Activated CD4-positive, alpha-beta T cell treated with anti-CD3 and anti-CD28 coated beads, Interleukin-2, amount 10 ng/mL, durations not matched to agents 7 days and 5 days (primary cell): ENCODE results near the gene SERPINE2. TPM values are rescaled to one million over a fixed set of nuclear protein-coding genes. Genes with fewer than 3 reads are reported as not detected.

Source experiments
- CTCF ChIA-PET: fragments of 350-600 bp; sonication (Branson Sonifier 250); formaldehyde crosslinking; loops from one replicate; lab custom pipeline; 2021; ENCODE audit warnings: antibody characterized with exemption; lab: Charles Lee
- POLR2A ChIA-PET: fragments of 350-600 bp; sonication (Branson Sonifier 250); formaldehyde crosslinking; loops from one replicate; lab custom pipeline; 2021; ENCODE audit warnings: antibody characterized with exemption; lab: Charles Lee
- DNase-seq: peaks from one replicate; pipeline ENCODE4 v3.0.0-alpha.2; 2020
- H3K27ac Mint-ChIP-seq: one replicate; pipeline ENCODE4 v1.8.0; 2021; ENCODE audit warnings: mild to moderate bottlenecking, moderate library complexity, mixed read lengths
- H3K27me3 Mint-ChIP-seq: one replicate; pipeline ENCODE4 v1.8.0; 2021; ENCODE audit warnings: mixed read lengths
- H3K36me3 Mint-ChIP-seq: one replicate; pipeline ENCODE4 v1.8.0; 2021; ENCODE audit warnings: low read depth, mixed read lengths
- H3K4me1 Mint-ChIP-seq: one replicate; pipeline ENCODE4 v1.8.0; 2021; ENCODE audit warnings: mixed read lengths
- H3K4me3 Mint-ChIP-seq: one replicate; pipeline ENCODE4 v1.8.0; 2021; ENCODE audit warnings: mild to moderate bottlenecking, moderate library complexity, mixed read lengths
- H3K9me3 Mint-ChIP-seq: one replicate; pipeline ENCODE4 v1.8.0; 2021; ENCODE audit warnings: mixed read lengths
- total RNA-seq, 2 experiments: library from RNA; stranded (reverse); gene quantifications; one replicate each; pipeline ENCODE4 v1.2.3, GENCODE V29; 2021

The SERPINE2 gene
- total RNA-seq, 2 experiments from 2014 or later = 4.4 to 4.8 TPM

GRCh38 chr2:224038830-224039079 lies 331 bp downstream of the SERPINE2 start:
- POLR2A ChIA-PET = no interaction called here
- no peak overlapping the region for H3K27ac Mint-ChIP-seq

GRCh38 chr2:224038049-224038829 lies 847 bp downstream of the SERPINE2 start:
- POLR2A ChIA-PET = no interaction called here
- Mint-ChIP-seq H3K36me3 (peaks cover 3% of the 10 kb centered on the region), H3K27me3 (peaks cover 61% of the 10 kb centered on the region), H3K9me3 (no peaks in the 10 kb centered on the region), H3K4me3 (peak overlapping the region; percentile 80), H3K27ac (peak overlapping the region; percentile 3), H3K4me1 (peaks cover 33% of the 10 kb centered on the region)
- DNase-seq = peak; percentile 49
- CTCF ChIA-PET = interaction anchor here (0.6 kb wide), 1 partner anchor 1363 kb away, joined by 3 read pairs; no protein-coding TSS in a partner anchor

More at GRCh38 chr2:224038830-224039079, 331 bp downstream of the SERPINE2 start:
- no peak for DNase-seq
- Mint-ChIP-seq H3K4me1 (peaks cover 30% of the 10 kb centered on the region), H3K36me3 (peaks cover 2% of the 10 kb centered on the region), H3K4me3 (no peak overlapping the region), H3K9me3 (no peaks in the 10 kb centered on the region), H3K27me3 (peaks cover 63% of the 10 kb centered on the region)
- CTCF ChIA-PET = interaction anchor here (0.6 kb wide), 1 partner anchor 1363 kb away, joined by 3 read pairs; no protein-coding TSS in a partner anchor

- CTCF ChIA-PET = interaction anchor here (0.6 to 0.8 kb wide), 2 partner anchors 15 to 71 kb away, joined by 3 to 6 read pairs; no protein-coding TSS in a partner anchor
- Mint-ChIP-seq H3K9me3 (no peaks in the 10 kb centered on the region), H3K36me3 (peaks cover 3% of the 10 kb centered on the region), H3K4me3 (peak overlapping the region; percentile 47), H3K4me1 (peaks cover 44% of the 10 kb centered on the region), H3K27ac (no peak overlapping the region), H3K27me3 (peaks cover 47% of the 10 kb centered on the region)
- POLR2A ChIA-PET = no interaction called here
- DNase-seq = no peak
These were observed 2.2 kb downstream of the SERPINE2 start for GRCh38 chr2:224036731-224037361.

- POLR2A ChIA-PET = no interaction called here
- no peak for DNase-seq
- H3K9me3 Mint-ChIP-seq = no peaks in the 10 kb centered on the region
- peaks cover 3% of the 10 kb centered on the region for H3K36me3 Mint-ChIP-seq
- CTCF ChIA-PET = no interaction called here
- no peak overlapping the region for H3K27ac Mint-ChIP-seq
- no peak overlapping the region for H3K4me3 Mint-ChIP-seq
- peaks cover 24% of the 10 kb centered on the region for H3K27me3 Mint-ChIP-seq
- peaks cover 40% of the 10 kb centered on the region for H3K4me1 Mint-ChIP-seq
These were observed 5.1 kb downstream of the SERPINE2 start for GRCh38 chr2:224034017-224034416.

- peaks cover 3% of the 10 kb centered on the region for H3K36me3 Mint-ChIP-seq
- H3K27ac Mint-ChIP-seq = no peak overlapping the region
- ChIA-PET CTCF (no interaction called here), POLR2A (no interaction called here)
- no peak for DNase-seq
- no peaks in the 10 kb centered on the region for H3K9me3 Mint-ChIP-seq
- H3K4me1 Mint-ChIP-seq = peaks cover 40% of the 10 kb centered on the region
- no peak overlapping the region for H3K4me3 Mint-ChIP-seq
- peaks cover 24% of the 10 kb centered on the region for H3K27me3 Mint-ChIP-seq
These were observed 5.5 kb downstream of the SERPINE2 start for GRCh38 chr2:224033601-224034000.

- CTCF ChIA-PET = interaction anchor here (1.0 kb wide), 1 partner anchor 11 kb away, joined by 3 read pairs; no protein-coding TSS in a partner anchor
- H3K4me3 Mint-ChIP-seq = no peak overlapping the region
- no peak for DNase-seq
- H3K4me1 Mint-ChIP-seq = peaks cover 34% of the 10 kb centered on the region
- peaks cover 4% of the 10 kb centered on the region for H3K9me3 Mint-ChIP-seq
- POLR2A ChIA-PET = no interaction called here
- peaks cover 16% of the 10 kb centered on the region for H3K27me3 Mint-ChIP-seq
- peaks cover 6% of the 10 kb centered on the region for H3K36me3 Mint-ChIP-seq
- H3K27ac Mint-ChIP-seq = no peak overlapping the region
These were observed 6.8 kb downstream of the SERPINE2 start for GRCh38 chr2:224032283-224032682.

GRCh38 chr2:224031358-224031970 lies 7.6 kb downstream of the SERPINE2 start:
- ChIA-PET CTCF (interaction anchor here (1.0 kb wide), 1 partner anchor 12 kb away, joined by 3 read pairs; no protein-coding TSS in a partner anchor), POLR2A (no interaction called here)
- DNase-seq = no peak
- peak overlapping the region; percentile 41 for H3K27ac Mint-ChIP-seq
- H3K4me1 Mint-ChIP-seq = peaks cover 35% of the 10 kb centered on the region
- peaks cover 8% of the 10 kb centered on the region for H3K36me3 Mint-ChIP-seq
- no peak overlapping the region for H3K4me3 Mint-ChIP-seq
- H3K9me3 Mint-ChIP-seq = peaks cover 6% of the 10 kb centered on the region
- peaks cover 10% of the 10 kb centered on the region for H3K27me3 Mint-ChIP-seq

GRCh38 chr2:224030786-224031185 lies 8.3 kb downstream of the SERPINE2 start:
- Mint-ChIP-seq H3K27ac (no peak overlapping the region), H3K9me3 (peaks cover 7% of the 10 kb centered on the region), H3K4me1 (peaks cover 42% of the 10 kb centered on the region), H3K27me3 (peaks cover 10% of the 10 kb centered on the region), H3K4me3 (no peak overlapping the region), H3K36me3 (peaks cover 14% of the 10 kb centered on the region)
- POLR2A ChIA-PET = no interaction called here
- CTCF ChIA-PET = no interaction called here
- no peak for DNase-seq

- H3K4me1 Mint-ChIP-seq = peaks cover 49% of the 10 kb centered on the region
- POLR2A ChIA-PET = no interaction called here
- CTCF ChIA-PET = no interaction called here
- H3K27ac Mint-ChIP-seq = no peak overlapping the region
- no peak for DNase-seq
- H3K4me3 Mint-ChIP-seq = no peak overlapping the region
- peaks cover 11% of the 10 kb centered on the region for H3K9me3 Mint-ChIP-seq
- peaks cover 10% of the 10 kb centered on the region for H3K27me3 Mint-ChIP-seq
- H3K36me3 Mint-ChIP-seq = peaks cover 19% of the 10 kb centered on the region
These were observed 9.2 kb downstream of the SERPINE2 start for GRCh38 chr2:224029876-224030275.

- H3K4me3 Mint-ChIP-seq = no peak overlapping the region
- CTCF ChIA-PET = interaction anchor here (0.7 to 1.0 kb wide), 2 partner anchors 35 to 38 kb away, joined by 3 to 4 read pairs; no protein-coding TSS in a partner anchor
- H3K4me1 Mint-ChIP-seq = peaks cover 53% of the 10 kb centered on the region
- H3K27me3 Mint-ChIP-seq = no peaks in the 10 kb centered on the region
- H3K36me3 Mint-ChIP-seq = peaks cover 17% of the 10 kb centered on the region
- peaks cover 11% of the 10 kb centered on the region for H3K9me3 Mint-ChIP-seq
- POLR2A ChIA-PET = no interaction called here
- no peak for DNase-seq
- peak overlapping the region; percentile 71 for H3K27ac Mint-ChIP-seq
These were observed 11.2 kb downstream of the SERPINE2 start for GRCh38 chr2:224027931-224028330.

- CTCF ChIA-PET = interaction anchor here (0.6 to 1.3 kb wide), 4 partner anchors 10 to 143 kb away, joined by 3 read pairs; no protein-coding TSS in a partner anchor
- H3K9me3 Mint-ChIP-seq = peaks cover 11% of the 10 kb centered on the region
- H3K4me1 Mint-ChIP-seq = peaks cover 49% of the 10 kb centered on the region
- H3K27me3 Mint-ChIP-seq = no peaks in the 10 kb centered on the region
- peaks cover 17% of the 10 kb centered on the region for H3K36me3 Mint-ChIP-seq
- H3K27ac Mint-ChIP-seq = peak overlapping the region; percentile 71
- H3K4me3 Mint-ChIP-seq = no peak overlapping the region
- POLR2A ChIA-PET = no interaction called here
- DNase-seq = no peak
These were observed 12.0 kb downstream of the SERPINE2 start for GRCh38 chr2:224027070-224027469.

GRCh38 chr2:224025874-224026273 lies 13.2 kb downstream of the SERPINE2 start:
- POLR2A ChIA-PET = no interaction called here
- H3K27me3 Mint-ChIP-seq = no peaks in the 10 kb centered on the region
- CTCF ChIA-PET = interaction anchor here (0.8 to 1.4 kb wide), 2 partner anchors 9 to 27 kb away, joined by 3 read pairs; no protein-coding TSS in a partner anchor
- peak overlapping the region; percentile 35 for H3K4me3 Mint-ChIP-seq
- peaks cover 17% of the 10 kb centered on the region for H3K36me3 Mint-ChIP-seq
- H3K9me3 Mint-ChIP-seq = peaks cover 11% of the 10 kb centered on the region
- H3K27ac Mint-ChIP-seq = peak overlapping the region; percentile 89
- peaks cover 46% of the 10 kb centered on the region for H3K4me1 Mint-ChIP-seq
- DNase-seq = peak; percentile 74
